ENCODE measurements around the gene ITGA6.

The ITGA6 gene

GRCh38 chr2:172427256-172427989 lies at the start of gene ITGA6:
ITGA6 (plus strand) TSS chr2:172427586.
- DNase-seq (ENCODE audit: low spot score) = peak; percentile 80

- DNase-seq (ENCODE audit: low spot score) = no peak
These were observed 46.7 kb upstream of the ITGA6 start for GRCh38 chr2:172380436-172381274.

DNA sequence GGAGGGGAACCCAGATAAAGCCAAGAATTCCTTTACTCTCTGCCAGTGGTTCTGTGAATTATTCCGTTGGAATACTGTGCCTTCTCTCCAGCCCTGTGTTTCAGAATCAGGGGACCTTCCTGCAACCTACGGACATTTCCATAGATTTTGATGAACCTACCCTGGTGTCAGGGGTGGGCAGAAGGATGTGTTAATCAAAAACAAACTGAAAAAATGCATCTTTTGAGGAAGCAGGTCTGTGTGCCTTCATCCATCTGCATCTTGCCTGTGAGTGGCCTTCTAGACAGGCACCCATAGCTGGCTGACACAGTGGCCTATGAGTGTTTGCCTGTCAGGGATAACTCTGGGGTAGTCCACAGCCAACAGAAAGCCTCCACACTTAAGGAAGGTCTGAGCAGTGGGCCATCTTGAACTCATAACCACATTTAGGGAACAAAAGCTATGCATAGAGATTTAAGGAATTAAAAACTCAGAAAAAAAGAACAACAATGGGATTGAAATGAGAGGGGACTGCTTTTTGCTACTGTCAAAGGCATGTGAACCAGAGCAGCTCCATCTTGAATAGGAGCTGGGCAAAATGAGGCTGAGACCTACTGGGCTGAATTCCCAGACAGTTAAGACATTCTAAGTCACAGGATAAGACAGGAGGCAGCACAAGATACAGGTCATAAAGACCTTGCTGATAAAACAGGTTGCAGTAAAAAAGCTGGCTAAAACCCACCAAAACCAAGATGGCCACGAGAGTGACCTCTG lies 45.9 kb upstream of the ITGA6 start:
- no peak for DNase-seq (ENCODE audit: low spot score)

- DNase-seq (ENCODE audit: low spot score) = no peak
These were observed 40.0 kb upstream of the ITGA6 start for GRCh38 chr2:172387361-172387760.

DNA sequence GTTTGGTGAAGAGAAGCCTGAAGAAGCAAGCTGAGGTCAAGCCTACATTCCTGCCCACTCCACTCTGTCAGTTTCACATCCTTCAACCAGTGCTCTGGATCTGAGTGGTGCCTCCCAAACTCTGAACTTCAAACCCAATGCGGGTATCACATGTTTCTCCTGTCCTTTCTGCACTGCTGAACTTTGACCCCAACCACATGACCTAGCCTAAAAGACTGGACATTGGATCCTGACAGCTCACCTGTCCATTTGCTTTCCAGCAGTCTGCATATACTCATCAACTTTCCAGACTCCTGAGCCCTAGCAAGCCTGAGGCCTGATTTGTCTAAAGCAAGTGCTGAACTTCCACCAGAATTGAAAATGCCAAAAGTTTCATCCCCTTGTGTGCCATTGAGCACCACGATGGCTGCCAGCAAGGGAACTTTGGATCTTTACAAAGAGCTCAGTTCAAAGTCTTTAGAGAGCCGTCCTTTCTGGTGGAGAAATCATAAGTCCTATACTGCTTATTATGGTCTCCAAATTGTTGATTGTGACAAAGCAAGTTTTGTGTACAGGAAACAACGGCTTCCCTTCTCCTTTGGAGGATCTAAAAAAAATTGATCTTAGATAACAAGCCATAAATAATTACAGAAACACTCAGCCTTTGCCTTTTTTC lies 37.6 kb upstream of the ITGA6 start:
- no peak for DNase-seq (ENCODE audit: low spot score)

DNA sequence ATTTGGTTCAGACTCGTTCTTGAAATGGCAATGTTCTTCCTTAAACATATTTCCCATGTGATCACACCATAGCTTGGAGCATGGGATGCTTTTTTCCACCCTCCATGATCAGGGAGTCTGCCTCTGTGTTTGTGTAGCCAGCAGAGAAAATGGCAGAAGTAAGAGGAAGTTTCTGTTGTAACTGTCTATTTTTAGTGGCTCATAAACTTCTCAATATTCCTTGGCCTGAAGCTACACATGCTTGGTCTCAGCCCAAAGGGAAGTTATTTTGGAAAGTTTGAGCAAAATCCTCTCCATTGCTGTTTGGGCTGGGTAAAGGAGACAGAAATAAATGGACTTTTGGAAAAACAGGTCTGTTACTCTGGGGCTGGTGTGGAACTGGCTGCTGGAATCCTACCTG lies 33.4 kb upstream of the ITGA6 start:
- no peak for DNase-seq (ENCODE audit: low spot score)

DNA sequence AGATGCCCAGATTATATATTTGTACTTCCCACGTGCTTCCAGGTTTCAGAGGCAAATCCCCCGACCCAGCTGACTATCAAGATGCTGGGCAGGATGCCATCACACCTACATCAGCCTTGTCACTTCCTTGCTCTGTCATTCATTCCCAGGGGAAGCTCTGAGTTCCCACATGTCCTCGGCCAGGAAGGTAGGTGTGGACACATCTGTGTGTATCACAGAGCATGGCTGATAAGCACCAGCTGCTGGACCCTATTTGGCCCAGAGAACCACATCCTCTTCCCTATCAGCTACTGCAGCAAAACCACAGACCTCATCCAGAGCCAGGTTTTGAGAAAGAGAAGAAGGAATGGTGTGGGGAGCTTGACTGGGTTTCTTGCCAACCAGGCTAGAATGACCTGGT lies 31.9 kb upstream of the ITGA6 start:
- DNase-seq (ENCODE audit: low spot score) = no peak

DNA sequence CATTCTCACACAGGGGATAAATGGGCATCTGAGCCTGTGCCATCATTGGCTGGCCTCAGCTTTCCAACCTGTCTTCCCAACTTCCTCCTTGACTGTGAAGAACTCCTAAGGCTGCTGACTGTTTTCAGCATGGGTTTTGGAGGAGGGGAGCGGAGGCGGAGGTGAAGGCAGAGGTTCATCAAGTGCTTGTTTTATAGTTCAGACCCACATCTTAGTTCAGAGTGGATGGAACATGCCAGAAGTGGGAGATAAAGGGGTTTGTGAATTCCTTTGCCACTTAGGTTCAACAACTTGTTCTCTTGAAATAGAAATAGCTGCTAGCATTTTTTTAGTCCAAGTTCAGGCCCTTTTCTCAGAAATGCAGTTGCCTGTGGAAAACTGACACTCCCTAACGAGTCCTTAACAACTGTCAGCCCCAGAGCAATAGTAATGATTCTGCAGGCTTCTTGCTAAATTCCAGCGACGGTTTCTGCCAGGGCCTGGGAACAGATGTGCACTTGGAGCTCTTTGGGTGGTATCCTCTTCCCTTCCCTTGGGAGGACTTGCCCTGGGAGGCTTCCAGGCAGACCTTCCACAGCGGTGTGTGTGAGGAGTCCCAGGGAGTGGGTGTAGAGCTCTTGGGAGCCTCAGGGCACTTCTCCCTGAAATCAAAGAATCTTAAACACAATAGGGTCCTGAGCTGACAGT lies 30.1 kb upstream of the ITGA6 start:
- DNase-seq (ENCODE audit: low spot score) = no peak

DNA sequence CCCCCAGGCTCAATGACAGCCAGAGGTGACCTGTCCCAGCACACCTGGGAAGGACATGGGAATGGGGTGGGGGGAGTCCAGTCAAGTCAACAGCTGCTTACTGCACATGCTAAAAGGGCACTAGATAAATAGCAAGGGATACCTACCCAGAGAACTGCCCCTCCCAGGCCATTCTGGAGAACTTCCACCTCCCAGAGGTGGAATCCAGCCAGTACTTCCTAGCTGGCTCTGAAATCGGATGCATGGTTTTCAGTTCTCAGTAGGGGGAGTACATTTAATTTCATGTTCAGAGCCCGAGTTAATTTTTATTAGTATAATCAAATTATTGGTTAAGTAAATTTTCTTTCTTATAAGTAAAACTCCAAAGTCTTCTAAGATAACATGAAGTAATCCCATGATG lies 28.9 kb upstream of the ITGA6 start:
- no peak for DNase-seq (ENCODE audit: low spot score)

DNA sequence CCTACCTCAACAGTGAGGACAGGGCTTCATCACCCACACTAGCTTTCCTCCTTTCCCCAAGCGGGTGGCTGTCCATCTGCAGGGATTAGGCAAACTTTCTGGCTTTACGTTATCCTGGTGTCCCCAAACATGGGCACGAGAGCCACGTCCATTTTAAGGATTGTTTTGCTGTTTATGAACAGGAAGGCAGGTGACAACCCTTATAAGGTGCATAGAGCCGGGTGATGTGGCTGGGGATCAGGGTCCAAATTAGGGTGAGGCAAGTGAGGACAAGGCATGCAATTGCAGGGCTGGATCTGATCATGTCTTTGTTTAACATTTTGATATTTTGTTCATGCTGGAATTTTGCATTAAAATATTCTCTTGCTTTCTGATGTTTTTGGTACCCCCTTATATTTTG lies 27.6 kb upstream of the ITGA6 start:
- DNase-seq (ENCODE audit: low spot score) = no peak

- DNase-seq (ENCODE audit: low spot score) = no peak
These were observed 25.2 kb upstream of the ITGA6 start for GRCh38 chr2:172402198-172402597.

DNA sequence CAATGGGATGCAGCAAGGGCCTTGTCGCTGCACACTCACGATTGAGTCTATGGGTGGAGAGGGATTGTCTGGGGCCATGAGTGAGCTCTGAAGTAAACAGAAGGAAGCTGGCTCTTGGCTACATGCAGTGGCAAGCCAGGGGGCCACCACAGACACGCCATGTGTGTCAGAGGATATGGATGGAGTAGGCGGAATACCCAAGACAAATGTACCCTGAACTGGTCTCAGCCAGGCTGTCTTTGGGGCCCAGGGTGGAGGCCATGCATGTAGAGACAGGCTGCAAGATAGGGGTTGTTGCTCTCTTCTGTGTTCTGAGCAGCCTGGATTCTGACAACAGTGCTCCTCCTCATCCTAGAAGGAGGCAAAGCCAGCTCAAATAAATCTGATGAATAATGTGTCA lies 24.0 kb upstream of the ITGA6 start:
- DNase-seq (ENCODE audit: low spot score) = no peak

GRCh38 chr2:172403881-172404468 lies 23.4 kb upstream of the ITGA6 start:
- no peak for DNase-seq (ENCODE audit: low spot score)

- DNase-seq (ENCODE audit: low spot score) = no peak
These were observed 22.6 kb upstream of the ITGA6 start for GRCh38 chr2:172404824-172405223.

DNA sequence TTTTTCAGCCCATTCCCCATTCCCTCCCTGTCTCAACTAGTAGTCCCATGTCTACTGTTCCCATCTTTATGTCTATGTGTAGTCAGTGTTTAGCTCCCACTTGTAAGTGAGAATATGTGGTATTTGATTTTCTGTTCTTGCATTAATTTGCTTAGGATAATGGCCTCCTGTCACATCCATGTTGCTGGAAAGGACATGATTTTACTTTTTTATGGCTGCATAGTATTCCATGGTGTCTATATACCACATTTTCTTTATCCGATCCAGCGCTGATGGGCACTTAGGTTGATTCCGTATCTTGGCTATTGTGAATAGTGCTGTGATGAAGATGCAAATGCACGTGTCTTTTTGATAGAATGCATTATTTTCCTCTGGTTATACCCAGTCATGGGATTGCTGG lies 21.7 kb upstream of the ITGA6 start:
- no peak for DNase-seq (ENCODE audit: low spot score)

DNA sequence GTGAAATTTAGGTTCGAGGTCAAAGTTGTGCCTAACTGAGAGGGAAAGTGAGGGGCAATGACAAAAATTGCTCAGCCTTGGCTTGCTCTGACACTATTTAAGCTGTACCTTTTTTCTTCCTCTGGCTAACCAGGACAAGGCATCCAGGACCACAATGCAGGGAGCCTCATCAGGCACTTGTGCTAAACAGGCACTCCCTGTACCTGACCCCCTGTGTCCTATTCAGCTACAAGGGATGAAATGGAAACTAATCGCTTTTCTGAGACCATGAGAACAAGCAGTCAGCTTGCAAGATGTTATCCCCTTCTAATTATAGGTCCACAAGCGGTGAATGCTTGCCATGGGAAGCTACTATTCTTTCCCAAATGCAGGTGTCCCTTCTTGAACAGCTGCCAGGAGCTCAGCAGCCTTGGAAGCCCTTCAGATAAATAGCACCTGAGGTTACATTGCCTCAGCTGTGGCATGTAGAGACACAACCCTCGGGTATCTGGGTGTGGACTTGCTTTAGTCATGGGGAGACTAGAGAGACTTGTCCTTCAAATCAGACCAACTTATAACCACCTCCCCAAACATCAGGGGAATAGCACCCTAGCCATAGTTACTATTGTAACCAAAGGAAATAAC lies 19.1 kb upstream of the ITGA6 start:
- no peak for DNase-seq (ENCODE audit: low spot score)

DNA sequence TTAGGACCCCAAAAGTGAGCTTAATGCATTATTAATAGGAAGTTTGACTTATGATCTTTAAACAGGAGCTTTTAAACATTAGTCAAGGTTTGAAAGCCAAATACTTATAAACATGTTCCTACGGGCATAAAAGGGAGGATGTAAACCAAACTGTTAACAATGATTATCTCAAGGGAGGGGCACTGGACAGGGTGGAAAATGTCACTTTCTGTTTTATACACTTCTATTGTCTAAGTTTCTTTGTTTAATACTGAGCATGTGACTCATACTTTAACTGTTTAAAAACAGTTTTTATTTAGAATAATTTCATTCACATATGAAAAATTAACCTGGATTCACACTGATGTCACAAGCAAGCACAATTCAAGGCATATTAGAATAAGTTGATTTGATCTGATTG lies 18.3 kb upstream of the ITGA6 start:
- no peak for DNase-seq (ENCODE audit: low spot score)

DNA sequence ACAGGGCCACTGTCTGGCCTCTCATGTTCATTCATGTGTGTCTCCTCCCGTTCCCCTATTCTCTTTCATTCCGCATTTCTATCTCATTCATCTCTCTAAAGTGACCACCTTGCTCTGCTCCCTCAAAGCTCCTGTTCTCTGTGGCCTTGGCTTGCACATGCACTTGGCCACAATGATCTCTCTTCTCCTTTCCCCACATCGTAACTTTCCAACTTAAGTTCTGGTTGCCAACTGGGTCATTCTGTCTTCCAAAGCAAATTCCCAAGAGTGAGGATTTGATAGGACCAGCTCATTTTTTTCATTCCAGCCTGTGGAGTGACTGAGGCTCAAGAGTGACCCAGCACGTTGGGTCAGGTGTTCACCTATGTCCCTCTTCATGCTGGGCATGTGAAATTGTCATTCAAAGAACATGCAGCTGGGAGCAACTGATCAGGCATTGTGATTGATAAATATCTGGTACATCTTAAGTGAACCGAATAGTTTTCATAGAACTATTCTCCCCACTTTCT lies 14.3 kb upstream of the ITGA6 start:
- no peak for DNase-seq (ENCODE audit: low spot score)

DNA sequence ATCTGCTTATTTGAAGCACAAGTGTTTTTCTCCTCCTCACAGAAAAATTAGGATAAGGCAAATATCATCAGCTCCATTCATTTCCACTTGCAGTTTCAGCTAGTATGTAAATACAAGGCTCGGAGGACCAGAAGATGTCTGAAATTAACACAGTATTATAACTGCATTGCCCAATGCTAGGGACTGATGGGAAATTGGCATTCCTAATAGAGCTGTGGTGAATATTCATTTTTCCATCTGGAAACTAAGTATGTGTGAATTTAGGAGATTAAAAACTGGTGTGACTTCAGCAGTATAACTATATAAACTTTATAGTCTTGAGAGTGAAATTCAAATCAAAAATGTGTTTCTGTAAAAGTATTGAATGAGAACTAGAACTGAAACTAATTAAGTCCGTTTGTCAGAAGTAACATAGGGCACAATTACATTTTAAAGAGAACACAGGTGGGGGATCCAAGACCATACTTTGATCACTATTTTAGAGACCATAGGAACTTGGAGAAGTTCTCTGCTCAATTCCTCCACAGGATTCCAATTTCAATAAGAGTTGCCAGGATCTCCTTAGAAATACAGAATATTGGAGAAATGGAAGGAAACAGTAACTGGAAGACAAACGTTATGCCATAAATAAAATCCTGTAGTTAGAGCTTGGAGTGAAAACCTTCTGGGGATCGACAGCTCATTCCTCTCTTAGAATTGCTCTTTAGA lies 12.1 kb upstream of the ITGA6 start:
- no peak for DNase-seq (ENCODE audit: low spot score)

DNA sequence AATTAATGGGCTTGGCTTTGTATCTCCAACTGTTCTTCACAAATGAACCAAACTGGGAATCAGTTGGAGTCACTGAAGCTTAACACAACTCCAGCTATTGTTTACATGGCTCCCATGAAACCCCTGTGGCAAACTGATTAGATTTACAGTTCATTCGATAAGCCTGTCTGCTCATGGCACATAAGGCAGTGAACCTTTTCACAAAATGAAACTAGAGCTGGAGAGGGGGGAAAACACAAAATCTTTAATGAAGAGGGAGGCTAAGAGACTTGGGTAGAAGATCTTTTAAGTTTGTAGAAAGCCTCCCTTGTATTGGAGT lies 11.6 kb upstream of the ITGA6 start:
- no peak for DNase-seq (ENCODE audit: low spot score)

All from Ammon's horn (tissue), 1 donor.